Measurements from ENCODE around the gene SLMAP.
A peak's percentile ranks its signal among the peaks of the same experiment; 100 is the strongest.

Gene SLMAP

DNA sequence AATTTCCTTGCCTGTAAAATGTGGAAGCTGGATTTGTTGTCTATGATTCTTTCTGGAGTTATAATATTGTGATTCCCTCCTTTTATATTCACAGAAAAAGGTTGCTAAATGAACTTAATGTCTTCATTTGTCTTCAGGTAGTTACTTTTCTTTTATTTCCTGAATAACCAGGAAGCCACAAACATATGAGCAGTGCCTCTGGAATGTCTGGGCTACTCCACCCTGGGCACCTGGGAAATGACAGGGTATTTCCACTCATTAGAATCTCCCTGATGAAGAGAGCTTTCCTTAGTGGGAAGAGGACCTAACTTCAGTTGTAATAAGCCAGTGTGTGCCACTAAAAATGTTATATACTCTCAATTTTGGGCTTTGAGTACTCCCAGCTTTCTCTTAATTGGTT, 3.8 kb upstream of the SLMAP start:
- no peak for DNase-seq

GRCh38 chr3:57753016-57753415, 3.1 kb upstream of the SLMAP start:
- DNase-seq: no peak

DNA sequence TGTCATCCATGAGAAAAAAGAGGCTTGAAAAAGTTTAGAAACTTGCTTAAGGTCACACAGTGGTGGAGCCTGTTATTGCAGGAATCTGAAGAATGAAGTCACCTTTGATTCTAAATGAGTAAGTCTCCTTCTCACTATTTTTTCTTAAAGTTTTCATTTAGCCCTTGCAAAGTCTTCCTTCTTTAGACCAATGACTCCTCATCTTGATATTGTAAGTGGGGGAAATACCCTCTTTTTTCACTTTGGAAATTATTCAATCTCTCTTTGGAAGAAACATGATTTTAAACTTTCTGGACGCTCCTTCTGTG, 787 bp upstream of the SLMAP start:
- no peak for DNase-seq

DNA sequence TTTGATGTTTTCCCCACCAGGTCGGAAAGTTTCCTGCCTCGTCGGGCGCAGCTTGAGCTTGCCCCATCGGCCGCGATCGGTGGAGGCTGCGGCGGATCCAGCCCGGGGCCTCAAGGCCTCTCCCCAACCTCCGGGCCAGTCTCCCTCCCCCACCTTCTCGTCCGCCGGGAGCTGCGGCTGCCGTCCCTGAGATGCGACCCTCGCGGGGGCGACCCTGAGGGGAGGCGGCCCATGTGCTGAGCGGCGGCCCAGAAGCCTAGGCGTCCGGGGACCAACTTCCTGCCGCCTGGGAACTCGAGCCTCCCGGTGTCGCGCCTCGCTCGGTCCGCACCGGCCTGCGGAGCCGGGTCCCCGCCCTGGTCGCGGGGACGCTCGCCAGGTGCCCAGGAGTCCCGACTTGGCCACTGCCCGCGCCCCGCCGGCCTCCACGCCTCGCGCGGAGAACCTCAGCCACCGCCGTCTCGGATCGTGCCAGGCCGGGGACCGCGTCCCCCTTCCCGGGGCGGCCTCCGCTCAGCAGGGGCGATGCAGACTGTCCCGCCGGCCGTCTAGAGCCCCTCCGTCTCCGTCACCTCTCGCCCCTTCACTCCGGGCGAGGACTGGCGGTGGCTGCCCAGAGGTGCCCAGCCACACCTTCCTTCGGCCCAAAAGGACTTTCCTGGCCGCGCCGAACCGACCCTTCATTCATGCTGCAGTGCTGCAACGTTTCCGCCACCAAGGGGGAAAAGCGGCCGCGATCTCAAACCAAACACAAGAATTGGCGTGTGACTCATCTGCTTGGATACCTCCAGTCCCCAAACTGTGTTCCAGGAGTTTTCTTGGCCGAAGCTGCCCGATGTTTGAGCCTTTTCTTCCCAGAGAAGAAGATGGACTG, 656 bp downstream of the SLMAP start:
- DNase-seq: peak; percentile 28

GRCh38 chr3:57757642-57758297, 1.7 kb downstream of the SLMAP start:
- no peak for DNase-seq

DNA sequence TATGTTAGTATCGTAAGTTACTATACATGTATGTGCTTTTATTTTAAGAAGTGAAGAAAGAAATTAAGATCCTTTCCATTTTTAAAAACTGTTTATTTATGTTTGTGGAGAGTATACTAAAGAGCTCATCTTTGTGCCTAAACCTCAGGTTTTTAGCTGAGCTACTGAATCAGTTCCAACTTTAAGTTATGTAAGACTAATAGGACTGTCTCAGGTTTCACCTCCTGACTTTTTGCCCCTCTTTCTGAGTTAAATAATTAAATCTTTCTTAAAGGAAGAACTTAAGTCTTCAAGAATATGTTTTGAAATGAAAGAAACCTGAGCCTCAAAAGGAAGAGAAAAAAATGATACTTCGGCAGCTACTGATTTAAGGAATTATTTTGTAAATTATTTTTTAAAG, 2.6 kb downstream of the SLMAP start:
- DNase-seq: no peak

GRCh38 chr3:57764794-57765193, 8.7 kb downstream of the SLMAP start:
- DNase-seq: no peak

DNA sequence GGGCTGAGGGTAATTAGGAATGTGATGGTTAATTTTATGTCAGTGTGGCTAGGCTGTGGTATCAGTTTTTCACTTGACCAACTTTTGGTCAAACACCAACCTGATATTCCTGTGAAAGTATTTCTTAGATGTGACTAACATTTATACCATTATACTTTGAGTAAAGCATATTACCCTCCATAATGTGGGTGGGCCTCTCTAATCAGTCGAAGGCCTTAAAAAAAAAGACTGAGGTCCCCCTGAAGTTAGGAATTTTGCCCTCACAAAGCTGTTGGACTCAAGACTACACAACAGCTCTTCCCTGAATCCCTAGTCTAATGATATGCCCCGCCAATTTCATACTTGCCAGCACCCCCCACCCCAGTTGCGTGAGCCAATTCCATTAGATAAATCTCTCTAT, 12.5 kb downstream of the SLMAP start:
- no peak for DNase-seq

DNA sequence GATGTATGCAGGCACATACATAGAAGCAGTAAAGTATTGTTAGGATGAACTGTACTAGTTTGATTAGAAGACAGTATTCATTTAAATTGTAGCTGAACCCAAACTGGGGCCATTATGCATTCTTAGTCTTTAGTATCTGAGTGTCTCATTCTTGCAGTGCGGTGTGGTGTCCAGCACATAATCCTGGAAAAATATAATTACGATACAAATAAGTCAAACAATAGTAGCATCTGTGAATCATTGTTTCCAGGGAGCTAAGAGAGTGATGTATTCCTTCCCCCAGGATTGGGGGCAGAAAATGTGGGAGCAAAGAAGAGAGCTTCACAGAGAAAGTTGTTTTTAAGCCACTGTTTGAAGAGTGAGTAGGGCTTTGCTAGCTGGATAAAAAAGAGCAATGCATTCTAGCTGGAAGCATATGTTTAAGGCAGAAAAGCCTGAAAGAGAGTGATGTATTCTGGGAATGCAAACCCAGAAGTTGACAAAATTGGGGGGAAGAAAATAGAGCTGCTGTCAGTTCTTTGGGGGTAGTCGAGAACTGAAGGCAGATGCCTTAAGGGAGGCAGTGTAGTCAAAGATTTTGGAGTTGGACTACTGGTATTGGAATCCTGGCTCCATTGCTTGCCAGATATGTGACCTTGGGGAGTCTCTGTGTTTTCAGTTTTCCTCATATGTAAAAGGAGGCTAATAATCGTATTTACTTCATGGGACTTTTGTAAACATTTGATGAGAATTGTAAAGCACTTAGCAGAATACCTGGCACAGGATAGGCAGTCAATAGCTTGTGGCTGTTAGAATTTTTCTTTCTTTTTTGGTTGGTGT, 14.1 kb downstream of the SLMAP start:
- no peak for DNase-seq

- no peak for DNase-seq
Observed at GRCh38 chr3:57772251-57772650, 16.1 kb downstream of the SLMAP start.

- no peak for DNase-seq
Observed at GRCh38 chr3:57777774-57778173, 21.7 kb downstream of the SLMAP start.

DNA sequence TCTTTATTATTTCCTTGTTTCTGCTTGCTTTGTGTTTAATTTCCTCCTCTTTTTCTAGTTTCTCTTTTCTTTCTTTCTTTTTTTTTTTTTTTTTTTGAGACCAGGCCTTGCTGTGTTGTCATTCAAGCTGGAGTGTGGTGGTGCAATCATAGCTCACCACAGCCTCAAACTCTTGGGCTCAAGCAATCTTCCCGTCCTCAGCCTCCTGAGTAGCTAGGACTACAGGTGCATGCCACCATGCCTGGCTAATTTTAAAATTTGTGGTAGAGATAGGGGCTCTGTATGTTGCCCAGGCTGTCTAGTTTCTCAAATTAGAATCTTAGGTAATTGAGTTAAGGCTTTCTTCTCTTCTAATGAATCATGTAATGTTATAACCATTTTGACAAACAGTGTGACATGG, 22.4 kb downstream of the SLMAP start:
- DNase-seq: no peak

GRCh38 chr3:57779666-57780065, 23.6 kb downstream of the SLMAP start:
- no peak for DNase-seq

DNA sequence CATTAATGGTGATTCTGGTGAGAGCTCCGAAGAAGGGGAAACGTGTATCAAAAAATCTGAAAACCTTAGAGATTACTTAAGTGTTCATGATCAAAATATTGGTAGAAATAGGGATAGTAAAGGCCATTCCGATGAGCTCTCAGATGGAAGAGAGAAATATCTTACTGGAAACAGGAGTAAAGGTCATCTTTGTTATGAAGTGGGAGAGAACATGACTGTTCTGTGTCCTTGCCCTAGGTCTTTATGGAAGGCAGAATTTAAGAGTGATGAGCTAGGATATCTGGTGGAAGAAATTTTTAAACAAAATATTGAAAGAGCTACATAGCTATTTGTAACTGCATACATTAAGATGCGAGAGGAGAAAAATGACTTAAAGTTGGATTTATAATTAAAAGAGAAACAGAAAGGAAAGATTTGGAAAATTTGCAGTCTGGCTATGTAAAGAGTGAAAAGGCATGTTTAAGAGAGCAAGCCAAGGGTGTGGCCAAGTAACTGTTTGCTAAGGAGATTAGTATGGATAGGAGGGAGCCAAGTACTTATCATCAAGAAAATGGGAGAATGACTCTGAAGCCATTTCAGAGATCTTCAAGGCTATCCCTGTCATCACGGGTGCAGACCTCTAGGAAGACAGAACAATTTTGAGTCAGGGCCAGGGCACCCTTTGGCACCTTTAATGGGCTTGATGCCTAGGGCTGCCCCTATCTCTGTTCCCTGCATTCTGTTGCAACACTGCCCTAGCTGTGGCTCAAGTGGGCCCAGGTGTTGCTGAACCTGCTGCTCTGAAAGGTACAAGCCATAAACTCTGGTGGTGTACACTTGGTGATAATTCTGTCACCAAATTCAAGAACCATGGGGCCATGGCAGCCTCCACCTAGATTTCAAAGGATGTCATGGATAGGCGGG, 27.3 kb downstream of the SLMAP start:
- DNase-seq: no peak

GRCh38 chr3:57784089-57784735, 28.1 kb downstream of the SLMAP start:
- no peak for DNase-seq

- DNase-seq: no peak
Observed at GRCh38 chr3:57785446-57785845, 29.3 kb downstream of the SLMAP start.

DNA sequence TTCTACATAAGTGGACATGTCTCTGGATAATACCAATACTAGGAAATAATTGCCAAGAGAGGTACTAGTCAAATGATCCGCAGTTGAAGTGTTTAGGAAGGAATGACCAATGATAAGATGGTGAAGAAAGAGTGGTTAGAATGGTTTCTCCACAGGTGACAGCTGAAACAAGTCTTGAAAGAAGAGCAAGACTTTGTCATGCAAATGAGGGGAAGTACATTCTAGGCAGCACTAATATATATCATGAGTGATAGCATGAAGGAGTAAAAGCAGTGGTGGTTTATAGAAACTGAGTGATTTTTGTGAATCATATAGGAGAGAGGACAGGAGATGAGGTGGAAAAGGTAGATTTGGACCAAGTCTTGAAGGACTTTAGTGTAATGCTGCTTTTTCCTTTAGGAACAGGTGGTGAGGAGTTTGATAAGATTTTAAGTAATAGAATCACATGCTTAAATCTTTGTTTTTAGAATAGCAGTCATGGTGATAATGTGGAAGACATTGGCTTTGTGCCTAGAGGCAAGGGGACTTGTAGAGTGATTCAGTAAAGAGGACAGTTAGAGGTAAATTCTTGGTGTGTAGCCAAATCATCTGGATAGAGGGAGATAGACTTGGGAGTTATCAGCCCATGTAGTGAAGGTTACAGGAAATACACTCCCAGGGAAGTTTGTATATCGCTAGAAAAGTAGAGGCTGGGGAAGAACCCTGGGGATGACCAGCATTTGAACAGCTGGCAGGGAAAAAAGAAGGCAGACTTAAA, 31.9 kb downstream of the SLMAP start:
- no peak for DNase-seq

GRCh38 chr3:57788624-57789018, 32.5 kb downstream of the SLMAP start:
- no peak for DNase-seq

DNA sequence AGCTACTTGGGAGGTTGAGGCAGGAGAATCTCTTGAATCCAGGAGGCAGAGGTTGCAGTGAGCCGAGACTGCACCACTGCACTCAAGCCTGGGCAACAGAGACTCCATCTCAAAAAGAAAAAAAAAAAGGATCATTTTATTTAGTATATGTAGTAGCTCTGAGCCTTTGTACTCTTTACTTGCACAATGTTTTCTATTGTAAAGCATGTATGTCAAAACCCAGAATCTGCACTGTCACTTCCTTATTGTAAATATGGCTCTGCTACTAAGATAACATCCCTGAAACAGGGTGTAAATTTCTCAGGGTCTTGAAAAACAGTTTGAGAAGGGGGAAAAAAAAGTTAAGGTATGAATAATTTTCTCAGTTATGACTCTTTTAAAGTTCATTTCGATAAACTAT, 35.1 kb downstream of the SLMAP start:
- DNase-seq: no peak

DNA sequence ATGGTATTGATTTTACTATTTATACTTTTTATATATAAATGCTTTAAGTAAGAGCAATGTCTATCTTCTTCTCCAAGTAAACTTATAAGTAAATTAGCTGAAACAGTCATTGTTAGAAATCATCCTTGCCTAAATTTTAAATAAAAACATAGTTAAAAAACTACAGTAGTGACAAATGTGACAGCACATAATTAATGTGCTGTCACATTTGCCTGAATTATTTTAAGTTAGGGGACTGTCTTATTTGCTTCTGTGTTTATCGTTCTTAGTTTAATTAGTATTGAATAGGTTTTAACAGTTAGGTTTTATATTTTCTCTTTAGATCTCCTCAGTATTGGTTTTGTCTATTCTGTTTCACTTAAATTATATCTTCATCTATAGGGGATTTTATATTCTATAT, 36.1 kb downstream of the SLMAP start:
- no peak for DNase-seq

DNA sequence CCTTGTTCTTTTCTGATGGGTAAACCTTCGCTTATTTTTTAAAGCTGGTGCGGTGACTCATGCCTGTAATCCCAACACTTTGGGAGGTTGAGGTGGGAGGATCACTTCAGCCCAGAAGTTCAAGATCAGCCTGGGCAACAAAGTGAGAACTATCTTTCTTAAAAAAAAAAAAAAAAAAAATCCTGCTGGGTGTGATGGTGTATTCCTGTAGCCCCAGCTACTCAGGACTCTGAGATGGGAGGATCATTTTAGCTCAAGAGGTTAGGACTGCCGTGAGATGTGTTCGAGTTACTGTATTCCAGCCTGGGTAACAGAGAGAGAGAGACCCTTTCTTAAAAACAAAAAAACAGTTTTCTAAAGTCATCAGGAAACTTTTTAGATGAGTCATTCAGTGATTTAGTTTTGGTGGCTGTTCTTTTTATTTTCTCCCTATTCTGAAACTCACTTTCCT, 37.7 kb downstream of the SLMAP start:
- no peak for DNase-seq

Data from activated naive CD4-positive, alpha-beta T cell treated with Interleukin-2 at 50 U/mL for 16 hours (primary cell).